ENCODE measurements around the gene PPP2R2D. TPM values are rescaled to one million over a fixed set of nuclear protein-coding genes. Genes with fewer than 3 reads are reported as not detected.

Gene PPP2R2D
- total RNA-seq, 1 donor from 2014 or later = 32.7 TPM

DNA sequence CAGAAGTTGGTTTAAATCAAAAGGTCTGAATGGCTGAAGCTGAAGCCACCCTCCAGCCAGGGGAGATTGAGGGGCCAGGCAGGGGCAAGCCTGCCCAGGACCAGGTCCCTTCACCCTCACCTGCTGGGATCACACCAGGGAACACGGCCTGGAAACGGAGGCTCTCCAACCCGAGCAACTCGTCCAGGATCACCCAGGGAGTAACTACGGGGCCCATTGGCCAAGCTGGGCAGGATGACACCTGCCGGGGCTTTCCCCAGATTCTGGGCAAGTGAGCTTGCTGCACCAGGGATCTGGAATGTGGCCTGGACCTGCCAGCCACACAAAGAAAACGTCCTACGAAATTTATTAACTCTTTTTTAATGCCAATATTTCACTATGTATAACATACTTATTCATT, 30.4 kb upstream of the PPP2R2D start:
- intact Hi-C loops (cut with micrococcal nuclease) = no loop called here
- POLR2A ChIA-PET = no interaction called here
- H3K27ac Mint-ChIP-seq = no peak overlapping the region
- no peak overlapping the region for H3K4me3 Mint-ChIP-seq
- ATAC-seq (ENCODE audit: low read depth) = no peak
- peaks cover 5% of the 10 kb centered on the region for H3K27me3 Mint-ChIP-seq
- CTCF ChIA-PET = no interaction called here
- no peaks in the 10 kb centered on the region for H3K9me3 Mint-ChIP-seq
- TF ChIP-seq, protein P1, sequence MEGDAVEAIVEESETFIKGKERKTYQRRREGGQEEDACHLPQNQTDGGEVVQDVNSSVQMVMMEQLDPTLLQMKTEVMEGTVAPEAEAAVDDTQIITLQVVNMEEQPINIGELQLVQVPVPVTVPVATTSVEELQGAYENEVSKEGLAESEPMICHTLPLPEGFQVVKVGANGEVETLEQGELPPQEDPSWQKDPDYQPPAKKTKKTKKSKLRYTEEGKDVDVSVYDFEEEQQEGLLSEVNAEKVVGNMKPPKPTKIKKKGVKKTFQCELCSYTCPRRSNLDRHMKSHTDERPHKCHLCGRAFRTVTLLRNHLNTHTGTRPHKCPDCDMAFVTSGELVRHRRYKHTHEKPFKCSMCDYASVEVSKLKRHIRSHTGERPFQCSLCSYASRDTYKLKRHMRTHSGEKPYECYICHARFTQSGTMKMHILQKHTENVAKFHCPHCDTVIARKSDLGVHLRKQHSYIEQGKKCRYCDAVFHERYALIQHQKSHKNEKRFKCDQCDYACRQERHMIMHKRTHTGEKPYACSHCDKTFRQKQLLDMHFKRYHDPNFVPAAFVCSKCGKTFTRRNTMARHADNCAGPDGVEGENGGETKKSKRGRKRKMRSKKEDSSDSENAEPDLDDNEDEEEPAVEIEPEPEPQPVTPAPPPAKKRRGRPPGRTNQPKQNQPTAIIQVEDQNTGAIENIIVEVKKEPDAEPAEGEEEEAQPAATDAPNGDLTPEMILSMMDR (IDR thresholded peaks at IDR 0.05) = no peak
- DNase-seq = no peak
- no peaks in the 10 kb centered on the region for H3K4me1 Mint-ChIP-seq
- no peaks in the 10 kb centered on the region for H3K36me3 Mint-ChIP-seq (ENCODE audit: low read depth)

DNA sequence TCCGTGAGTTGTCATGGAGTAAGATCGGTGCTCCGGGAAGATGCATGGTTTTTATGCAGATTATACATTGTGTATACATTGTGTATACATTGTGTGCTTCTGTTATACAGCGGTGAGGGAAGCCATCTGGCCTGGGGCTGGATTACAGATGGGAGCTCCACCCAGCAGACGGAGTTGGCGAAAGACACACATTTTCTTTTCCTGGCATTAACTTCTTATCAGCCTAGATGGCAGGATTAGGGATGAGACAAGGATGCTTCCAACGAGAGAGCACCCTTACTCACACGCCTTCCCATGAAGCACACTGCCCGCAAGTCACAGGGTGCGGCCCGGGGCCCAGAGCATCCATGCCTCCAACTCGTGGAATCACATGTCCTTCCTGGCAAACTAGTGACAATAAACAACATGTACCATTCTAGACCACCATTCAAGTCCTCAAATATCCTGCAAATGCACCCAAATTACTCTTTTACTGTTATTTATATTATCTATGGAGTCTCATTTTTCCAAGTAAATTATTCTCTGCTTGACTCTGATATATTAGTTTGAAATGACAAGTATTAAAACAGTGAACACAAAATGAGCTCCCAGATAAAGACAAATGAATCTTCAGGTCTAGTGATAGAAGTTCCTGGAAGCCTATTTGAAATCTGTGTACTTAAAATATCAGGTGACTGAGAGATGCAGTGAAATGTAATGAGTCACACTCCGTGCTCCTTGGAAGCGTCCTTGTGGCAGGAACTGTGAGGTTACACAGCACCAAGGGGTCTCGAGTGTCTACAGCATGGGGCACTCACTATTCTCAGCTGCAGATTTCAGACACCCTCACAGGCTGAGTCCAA, 29.8 kb upstream of the PPP2R2D start:
- intact Hi-C loops (cut with micrococcal nuclease) = no loop called here
- no peaks in the 10 kb centered on the region for H3K4me1 Mint-ChIP-seq
- no peaks in the 10 kb centered on the region for H3K9me3 Mint-ChIP-seq
- H3K27ac Mint-ChIP-seq = no peak overlapping the region
- no peak for DNase-seq
- H3K27me3 Mint-ChIP-seq = peaks cover 5% of the 10 kb centered on the region
- TF ChIP-seq, protein P1 (IDR thresholded peaks at IDR 0.05) = no peak
- ChIA-PET CTCF (no interaction called here), POLR2A (no interaction called here)
- ATAC-seq (ENCODE audit: low read depth) = no peak
- H3K36me3 Mint-ChIP-seq (ENCODE audit: low read depth) = no peaks in the 10 kb centered on the region
- no peak overlapping the region for H3K4me3 Mint-ChIP-seq

DNA sequence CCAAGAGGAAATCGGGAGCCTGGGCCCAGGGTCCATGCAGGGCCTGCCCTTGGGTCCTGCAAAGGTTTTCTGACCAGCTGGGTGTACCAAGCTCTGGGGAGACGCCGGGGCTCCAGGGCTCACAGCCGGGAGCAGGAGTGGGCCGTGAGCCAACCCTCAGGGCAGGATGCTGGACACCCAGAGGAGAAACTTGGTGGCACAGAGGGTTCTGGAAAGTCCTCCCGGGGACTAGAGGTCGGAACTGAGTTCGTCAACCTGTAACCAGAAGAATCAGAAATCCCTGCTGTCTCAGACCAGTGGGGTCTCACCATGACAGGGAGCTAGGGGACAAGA, 29.2 kb upstream of the PPP2R2D start:
- DNase-seq (no peak), ATAC-seq (ENCODE audit: low read depth) (no peak)
- ChIA-PET CTCF (no interaction called here), POLR2A (no interaction called here)
- H3K36me3 Mint-ChIP-seq (ENCODE audit: low read depth) = no peaks in the 10 kb centered on the region
- TF ChIP-seq, protein P1 (IDR thresholded peaks at IDR 0.05) = no peak
- H3K9me3 Mint-ChIP-seq = no peaks in the 10 kb centered on the region
- no peak overlapping the region for H3K4me3 Mint-ChIP-seq
- peaks cover 7% of the 10 kb centered on the region for H3K27me3 Mint-ChIP-seq
- intact Hi-C loops (cut with micrococcal nuclease) = no loop called here
- H3K4me1 Mint-ChIP-seq = no peaks in the 10 kb centered on the region
- no peak overlapping the region for H3K27ac Mint-ChIP-seq

DNA sequence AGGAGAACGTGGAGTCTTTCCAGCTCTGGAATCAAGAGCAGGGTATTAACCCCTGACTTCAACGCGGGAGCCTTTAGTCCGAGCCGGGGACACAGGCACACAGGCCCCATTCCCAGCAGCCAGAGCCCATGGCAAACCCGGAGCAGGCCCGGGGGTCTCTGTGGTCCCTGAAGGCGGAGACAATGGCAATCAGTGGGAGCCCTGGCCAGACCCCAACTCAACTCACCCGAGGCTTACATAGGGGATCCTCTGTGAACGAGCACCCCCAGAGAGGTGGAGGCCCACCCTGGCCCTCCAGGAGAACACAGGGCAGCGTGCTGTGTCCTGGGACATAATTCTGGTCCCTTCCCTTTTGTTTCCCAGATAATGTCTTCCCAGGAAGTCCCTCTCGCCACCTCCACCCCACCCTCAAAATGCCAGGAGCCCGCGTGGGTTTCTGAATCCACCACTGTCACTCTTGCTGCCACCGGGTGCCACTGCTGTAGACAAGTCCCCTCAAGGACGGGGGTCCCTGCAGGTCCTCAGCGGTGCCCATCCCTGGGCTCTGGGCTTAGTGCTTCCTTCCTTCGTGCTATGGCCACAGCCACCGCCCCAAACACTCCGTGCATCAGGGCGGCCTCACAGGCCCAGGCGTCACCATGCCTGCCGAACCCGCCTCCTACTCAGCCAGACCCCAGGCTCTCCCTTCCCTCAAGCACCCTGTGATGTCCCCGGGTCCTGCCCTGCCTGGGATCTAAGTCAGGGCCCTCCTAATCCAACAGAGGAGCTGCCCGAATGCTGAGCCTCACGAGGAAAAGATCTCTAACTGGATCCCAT, 28.6 kb upstream of the PPP2R2D start:
- POLR2A ChIA-PET = no interaction called here
- H3K27me3 Mint-ChIP-seq = peaks cover 9% of the 10 kb centered on the region
- CTCF ChIA-PET = no interaction called here
- intact Hi-C loops (cut with micrococcal nuclease) = no loop called here
- no peaks in the 10 kb centered on the region for H3K4me1 Mint-ChIP-seq
- H3K4me3 Mint-ChIP-seq = no peak overlapping the region
- ATAC-seq (ENCODE audit: low read depth) = no peak
- H3K9me3 Mint-ChIP-seq = no peaks in the 10 kb centered on the region
- TF ChIP-seq, protein P1 (IDR thresholded peaks at IDR 0.05) = no peak
- H3K27ac Mint-ChIP-seq = no peak overlapping the region
- no peak for DNase-seq
- no peaks in the 10 kb centered on the region for H3K36me3 Mint-ChIP-seq (ENCODE audit: low read depth)

DNA sequence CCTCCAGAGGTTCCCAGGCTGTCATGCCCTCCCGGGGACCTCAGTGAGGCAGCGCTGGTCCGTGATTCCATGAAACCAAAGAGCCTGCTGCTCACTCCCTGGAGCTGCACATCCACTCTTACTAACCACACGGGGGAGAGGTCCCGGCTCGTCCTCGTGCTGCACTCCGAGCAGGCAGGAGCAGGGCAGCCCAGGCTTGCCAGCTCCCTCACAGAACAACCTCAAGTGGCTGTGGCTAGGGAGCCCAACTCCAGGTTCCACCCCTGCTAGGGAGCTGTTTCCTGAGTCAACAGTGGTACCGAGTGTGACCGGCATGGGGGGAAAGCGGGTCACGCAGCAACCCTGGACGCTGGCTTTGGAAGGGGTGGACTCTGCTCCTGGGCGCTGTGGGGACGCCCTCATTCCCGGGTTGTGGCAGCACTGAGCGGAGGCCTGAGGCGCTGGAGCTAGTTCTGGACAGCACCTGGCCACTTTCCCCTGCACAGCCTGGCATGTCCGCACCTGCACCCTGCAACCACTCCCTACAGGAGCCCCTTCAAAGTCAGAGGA, 27.9 kb upstream of the PPP2R2D start:
- H3K27me3 Mint-ChIP-seq = peaks cover 10% of the 10 kb centered on the region
- intact Hi-C loops (cut with micrococcal nuclease) = no loop called here
- ChIA-PET CTCF (no interaction called here), POLR2A (no interaction called here)
- no peaks in the 10 kb centered on the region for H3K36me3 Mint-ChIP-seq (ENCODE audit: low read depth)
- H3K4me3 Mint-ChIP-seq = no peak overlapping the region
- no peak for ATAC-seq (ENCODE audit: low read depth)
- DNase-seq = no peak
- H3K27ac Mint-ChIP-seq = no peak overlapping the region
- TF ChIP-seq, protein P1 (IDR thresholded peaks at IDR 0.05) = no peak
- H3K9me3 Mint-ChIP-seq = no peaks in the 10 kb centered on the region
- no peaks in the 10 kb centered on the region for H3K4me1 Mint-ChIP-seq

Data from activated B cell treated with CpG ODN at 0.5 μM for 24 hours (primary cell).